NCI-H510A (cell line): ENCODE results near the gene SASS6.

Source experiments
- DNase-seq: peaks from one replicate; lab custom pipeline; 2025; lab: John Stamatoyannopoulos, UW

The SASS6 gene

DNA sequence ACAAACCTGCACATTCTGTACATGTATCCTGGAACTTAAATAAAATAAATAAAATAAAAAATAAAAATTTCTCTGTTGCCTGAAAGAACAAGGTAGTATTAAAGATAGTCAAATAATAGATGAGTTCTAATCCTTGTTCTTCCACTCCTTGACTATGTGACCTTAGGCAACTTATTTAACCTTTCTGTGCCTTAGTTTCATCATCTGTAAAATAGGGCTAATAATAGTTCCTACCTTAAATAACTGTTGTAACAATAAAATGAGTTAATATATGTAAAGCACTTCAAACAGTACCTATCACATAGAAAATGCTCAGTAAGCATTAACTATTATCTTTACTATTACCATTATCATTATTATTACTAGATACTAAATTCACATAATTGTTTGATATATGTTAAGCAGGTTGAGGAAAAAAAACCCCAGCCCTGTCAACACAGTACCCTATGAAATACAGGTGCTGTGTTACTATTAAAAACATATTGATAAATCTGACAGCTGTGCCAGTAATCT is 23.1 kb downstream of the SASS6 start:
- DNase-seq, result no peak

DNA sequence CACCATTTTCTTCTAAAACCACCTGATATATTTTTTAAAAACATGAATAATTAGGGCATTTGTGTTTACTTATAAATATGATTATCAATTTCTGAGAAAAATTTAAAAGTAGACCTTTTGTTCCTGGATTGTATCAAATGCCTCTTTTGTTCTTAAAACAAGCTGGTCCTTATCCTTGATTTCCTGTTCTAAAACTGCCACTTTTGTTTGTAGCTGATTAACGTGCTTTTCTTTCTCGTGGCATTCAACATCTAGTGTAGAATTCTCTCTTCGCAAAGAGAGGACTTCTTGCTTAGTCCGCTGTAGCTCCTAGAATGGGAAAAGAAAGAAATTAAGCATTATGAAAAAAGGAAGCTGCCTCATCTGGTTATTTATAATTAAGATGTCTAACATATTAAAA is 25.0 kb downstream of the SASS6 start:
- no peak for DNase-seq

DNA sequence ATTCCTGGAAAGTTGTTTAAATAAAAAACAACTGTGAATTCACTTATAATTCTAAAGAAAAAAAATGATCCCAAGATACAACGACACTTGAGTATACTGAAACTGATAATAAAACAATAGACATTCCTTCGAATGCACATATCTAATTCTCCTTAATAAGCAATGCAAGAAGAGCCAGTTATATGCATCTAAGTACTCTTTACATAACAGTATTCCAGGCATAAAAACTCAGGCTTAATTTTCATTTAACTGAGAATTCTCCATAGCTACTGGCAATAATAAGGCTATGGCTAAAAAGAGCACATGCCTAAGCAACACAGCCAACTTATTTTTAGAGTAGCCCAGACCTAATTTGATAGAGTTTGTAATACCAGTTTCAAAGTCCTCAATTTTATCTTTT is 31.2 kb downstream of the SASS6 start:
- no peak for DNase-seq

DNA sequence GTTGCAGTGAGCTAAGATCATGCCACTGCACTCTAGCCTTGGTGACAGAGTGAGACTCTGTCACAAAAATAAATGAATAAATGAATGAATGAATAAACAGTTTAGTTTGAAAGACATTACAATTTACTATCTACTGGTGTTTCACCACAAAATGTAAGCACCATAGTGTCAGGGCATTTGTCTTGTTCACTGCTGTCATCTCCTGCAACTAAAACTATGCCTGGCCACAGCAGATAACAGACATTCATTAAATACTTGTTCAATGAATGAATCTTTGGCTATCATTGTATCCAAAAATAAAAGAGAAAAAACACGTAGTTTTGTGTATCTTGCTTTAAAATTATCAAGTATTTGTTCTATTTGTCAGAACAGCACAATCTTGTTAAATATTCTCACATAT is 32.5 kb downstream of the SASS6 start:
- no peak for DNase-seq

DNA sequence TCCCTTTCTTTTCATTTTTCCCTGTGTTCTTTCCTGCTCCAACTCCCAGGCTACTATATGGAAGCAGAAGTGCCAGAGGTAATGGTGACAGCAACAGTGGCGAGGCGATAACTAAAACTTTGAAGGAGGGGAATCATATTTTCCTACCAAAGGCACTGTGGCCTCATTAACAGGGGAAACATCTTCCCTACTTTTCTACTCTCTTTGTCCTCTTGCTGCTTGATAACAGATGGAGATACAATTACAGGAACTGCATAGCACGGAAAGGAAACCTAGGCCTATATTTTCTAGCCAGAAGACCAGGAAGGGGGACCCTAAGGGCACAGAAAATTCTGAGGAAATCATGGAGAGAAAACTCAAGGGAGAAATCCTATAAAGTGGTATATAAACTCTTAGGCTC is 42.3 kb downstream of the SASS6 start:
- no peak for DNase-seq

DNA sequence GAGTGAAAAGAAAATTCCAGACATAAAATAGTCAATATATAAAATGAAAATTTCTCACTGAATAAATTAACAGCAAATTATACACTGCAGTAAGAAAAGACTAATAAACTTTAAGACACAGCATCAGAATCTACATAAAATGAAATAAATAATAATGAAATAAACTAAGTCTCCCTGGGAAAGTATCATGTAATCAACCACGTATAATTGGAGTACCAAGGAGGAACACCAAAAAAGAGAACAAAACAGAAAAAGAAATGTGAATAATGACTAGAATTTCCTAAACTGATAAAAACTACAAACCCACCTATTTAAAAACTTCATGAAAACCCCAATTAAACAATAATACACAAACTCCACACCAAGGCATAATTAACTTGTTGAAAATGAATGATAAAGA is 43.6 kb downstream of the SASS6 start:
- no peak for DNase-seq

DNA sequence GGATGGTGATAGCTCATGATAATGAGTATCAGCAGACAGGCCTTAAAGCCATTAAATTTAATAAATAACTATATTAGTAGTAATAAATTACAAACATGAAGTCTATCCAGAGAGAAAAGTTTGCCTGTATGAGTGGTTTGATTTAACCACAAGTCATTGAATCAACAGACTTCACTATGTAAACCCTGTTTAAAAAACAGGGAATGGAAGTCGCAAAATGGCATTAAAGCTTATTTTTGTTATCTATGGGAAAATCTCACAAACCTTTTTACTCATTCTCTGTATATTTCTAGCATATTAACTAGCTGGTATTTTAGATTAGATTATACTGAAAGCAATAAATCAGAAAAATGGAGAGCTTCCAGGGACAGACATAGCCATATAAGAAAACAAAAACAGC is 45.3 kb downstream of the SASS6 start:
- DNase-seq, result no peak

DNA sequence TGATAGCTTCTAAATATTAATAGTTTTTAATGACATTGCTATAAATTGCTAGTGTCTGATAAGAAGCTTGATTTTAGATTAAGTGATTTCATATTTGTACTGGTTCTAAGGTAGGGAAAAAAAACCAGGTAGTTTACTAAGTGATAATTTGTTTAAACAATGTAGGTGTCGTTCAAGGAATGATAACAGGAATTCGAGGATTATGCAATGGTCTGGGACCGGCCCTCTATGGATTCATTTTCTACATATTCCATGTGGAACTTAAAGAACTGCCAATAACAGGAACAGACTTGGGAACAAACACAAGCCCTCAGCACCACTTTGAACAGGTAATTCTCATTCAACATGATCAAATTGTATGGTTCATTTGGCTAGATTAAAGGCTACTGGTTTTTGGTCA is 52.4 kb downstream of the SASS6 start:
- no peak for DNase-seq

DNA sequence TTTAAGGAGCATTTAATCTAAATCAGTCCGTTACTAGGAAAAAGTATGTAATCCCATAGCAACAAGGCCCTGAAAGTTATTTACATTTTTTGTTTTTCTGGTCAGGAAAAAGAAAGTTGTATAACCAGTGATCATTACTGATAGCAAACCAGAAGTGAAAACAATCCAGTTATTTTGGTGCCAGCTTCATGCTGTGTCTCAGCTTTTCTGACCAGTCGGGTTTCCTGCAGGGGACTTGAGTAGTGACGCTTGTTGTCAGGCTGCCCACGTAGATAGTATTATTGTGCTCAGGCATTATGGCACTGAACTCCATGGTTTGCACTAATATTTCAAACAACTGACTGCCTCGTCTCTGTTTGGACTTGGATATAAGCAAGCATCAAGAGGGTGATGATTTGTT is 55.2 kb downstream of the SASS6 start:
- DNase-seq, result no peak

DNA sequence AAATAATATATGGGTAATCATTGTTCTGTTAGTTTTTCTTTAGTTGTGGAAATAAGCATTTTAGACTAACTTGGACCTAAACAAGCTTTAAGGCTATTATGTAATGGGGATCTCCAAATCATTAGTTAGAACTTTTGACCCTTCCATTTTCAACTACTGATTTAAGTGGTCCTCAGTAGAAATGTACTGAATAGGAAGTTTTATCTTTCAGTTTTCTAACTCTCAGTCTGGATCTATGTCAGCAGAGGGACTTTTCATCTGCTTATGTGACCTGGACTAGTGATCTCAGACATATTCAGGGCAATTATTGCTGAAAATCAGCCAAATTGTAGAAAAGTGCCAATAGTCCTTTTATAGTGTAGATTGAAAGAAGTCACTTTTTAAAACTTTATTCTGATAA is 56.0 kb downstream of the SASS6 start:
- DNase-seq, result no peak

DNA sequence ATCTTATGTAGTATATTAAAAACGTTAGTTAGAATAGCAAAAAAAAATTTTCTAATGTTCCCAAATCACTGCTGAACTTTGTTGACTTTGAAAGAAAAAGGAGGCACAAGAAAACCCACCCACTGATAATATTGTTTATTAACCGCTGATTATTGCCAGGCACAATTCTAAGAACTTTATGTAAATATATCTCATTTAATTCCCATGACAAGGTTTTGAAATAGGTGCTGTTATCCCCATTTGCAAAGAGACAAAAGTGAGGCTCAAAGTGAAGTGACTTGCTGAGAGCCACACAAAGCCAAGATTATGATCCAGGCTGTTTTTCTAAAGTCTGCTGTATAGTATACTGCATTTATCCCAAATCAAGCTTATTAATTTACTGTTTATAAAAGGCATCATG is 56.4 kb downstream of the SASS6 start:
- DNase-seq, result no peak

DNA sequence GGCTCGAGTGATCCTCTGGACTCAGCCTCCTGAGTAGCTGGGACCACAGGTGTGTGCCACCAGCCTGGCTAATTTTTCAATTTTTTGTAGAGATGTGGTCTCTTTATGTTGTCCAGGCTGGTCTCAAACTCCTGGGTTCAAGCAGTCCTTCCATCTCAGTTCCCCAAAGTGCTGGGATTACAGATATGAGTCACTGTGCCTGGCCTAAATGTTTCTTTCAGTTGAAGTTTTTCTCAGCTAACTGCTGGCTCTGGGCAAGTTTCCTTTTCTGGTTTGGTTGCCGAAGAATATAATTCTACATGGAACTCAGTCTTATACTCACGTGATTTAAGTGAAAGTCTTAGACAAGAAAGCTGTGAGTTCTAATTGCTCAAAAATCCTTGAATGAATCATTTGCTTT is 57.0 kb downstream of the SASS6 start:
- DNase-seq, result no peak

DNA sequence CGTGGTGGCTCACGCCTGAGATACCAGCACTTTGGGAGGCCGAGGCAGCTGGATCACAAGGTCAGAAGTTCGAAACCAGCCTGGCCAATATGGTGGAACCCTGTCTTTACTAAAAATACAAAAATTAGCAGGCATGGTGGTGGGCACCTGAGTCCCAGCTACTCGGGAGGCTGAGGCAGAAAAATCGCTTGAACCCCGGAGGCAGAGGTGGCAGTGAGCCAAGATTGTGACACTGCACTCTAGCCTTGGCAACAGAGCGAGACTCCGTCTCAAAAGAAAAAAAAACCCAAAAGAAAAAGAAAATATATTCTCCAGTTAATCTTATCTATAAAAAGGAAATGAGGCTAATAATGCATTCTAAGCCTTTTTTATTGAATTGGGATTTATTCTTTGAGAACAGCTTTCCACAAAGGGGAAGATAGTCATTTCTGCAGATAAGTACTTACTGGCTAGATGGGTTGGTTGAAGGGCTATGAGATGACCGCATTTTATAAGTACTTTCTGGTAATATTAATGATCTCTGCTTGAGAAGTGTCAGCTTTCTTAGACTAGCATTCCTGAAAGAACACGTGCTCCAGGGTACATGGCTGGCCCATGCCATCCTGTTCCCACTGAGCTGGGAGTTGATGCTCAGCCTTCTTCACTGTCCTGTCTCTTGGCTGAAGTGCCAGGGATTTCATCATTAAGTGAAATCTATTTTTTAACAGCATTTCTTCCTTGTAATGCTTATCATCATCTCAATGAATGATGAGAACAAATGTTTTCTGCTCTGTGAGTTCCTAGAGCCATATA is 57.9 kb downstream of the SASS6 start:
- DNase-seq, result no peak

DNA sequence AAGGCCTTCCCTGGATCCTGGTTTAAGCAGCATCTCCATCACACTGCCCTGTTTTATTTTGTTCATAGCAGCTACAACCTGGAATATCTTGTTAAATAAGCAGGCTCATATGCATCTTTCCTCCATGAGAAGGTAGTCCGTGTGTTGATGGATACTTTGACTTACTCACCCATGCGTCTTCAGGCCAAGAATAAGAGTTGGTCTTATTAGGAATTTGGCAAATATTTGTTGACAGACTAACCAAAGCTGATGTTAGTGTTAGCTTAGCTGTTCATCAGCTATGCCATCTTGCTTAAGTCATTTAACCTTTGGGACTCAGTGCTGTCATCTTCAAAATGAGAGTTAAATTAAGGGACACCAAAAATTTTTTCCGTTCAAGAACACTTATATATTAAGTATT is 59.2 kb downstream of the SASS6 start:
- no peak for DNase-seq

DNA sequence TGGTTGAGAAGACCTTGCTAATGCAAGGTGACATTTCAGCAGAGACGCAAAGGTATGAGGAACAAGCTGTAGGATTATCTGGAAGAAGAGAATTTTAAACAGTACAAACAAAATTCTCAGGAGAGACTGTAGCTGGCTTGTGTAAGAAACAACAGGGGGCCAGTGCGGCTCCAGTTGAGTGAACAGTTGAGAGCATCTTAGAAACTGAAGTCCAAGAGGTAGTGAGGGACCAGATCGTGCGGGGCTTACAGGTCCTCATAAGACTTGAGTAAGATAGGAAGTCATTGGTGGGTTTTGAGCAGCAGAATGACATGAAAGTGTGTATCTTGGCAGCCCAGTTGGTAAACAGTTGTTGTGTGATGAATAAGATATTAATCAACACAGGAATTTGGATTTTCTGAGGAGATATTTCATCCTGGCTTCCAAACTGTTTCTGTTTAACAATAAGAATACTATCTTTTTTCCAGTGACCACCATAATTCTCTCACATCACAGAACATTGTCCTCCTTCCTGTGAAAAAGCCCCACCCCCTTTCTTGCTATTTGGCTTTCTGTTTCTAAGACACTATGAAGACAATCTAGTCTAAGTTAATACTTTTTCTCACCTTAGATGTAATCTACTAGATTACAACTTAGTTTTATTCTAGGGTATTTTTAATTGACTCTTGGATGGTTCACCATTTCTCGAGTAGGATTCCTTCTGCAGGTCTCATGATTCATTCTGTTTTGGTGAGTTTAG is 62.4 kb downstream of the SASS6 start:
- DNase-seq, result no peak

DNA sequence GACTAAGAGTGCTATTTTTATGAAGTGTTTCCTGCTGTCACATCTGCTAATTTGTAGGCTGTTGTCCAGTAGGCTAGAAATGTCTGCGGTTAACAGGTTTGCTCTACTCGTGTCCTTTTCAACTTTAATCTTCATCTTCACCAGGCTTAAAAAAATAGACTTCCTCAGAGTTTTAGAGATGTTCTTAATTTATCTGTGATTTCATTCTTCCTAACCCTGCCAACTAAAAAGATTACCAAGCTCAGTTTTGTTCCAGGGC is 66.8 kb downstream of the SASS6 start:
- no peak for DNase-seq

DNA sequence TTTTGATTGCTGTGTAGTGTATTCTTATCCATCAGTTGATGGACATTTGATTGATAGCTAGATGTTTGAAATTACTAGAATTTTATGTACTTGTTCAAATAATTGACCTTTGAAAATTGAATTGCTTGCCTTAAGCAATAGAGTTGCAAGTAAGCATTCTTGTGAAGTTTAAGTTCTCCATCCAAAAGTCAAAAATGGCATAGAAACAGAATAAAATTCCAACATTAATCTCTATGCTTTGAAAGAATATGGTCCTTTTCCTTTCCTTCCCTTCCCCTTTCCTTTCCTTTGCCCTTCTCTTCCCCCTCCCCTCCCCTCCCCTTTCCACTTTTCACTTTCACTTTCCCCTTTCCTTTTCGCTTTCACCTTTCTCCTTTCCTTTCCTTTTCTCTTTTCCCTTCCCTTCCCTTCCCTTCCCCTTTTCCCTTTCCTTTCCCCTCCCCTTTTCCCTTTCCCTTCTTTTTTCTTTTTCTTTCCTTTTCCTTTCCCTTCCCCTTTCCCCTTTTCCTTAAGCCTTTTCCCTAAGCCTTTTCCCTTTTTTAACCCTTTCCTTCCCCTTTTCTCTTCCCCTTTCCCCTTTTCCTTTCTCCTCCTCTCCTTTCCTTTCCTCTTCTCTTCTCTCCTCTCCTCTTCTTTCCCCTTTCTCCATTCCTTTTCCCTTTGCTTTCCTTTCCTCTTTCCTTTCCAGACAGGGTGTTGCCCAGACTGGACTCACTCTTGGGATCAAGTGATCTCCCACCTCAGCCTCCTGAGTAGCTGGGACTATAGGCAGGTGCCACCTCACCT is 67.4 kb downstream of the SASS6 start:
- DNase-seq, result peak; percentile 17

DNA sequence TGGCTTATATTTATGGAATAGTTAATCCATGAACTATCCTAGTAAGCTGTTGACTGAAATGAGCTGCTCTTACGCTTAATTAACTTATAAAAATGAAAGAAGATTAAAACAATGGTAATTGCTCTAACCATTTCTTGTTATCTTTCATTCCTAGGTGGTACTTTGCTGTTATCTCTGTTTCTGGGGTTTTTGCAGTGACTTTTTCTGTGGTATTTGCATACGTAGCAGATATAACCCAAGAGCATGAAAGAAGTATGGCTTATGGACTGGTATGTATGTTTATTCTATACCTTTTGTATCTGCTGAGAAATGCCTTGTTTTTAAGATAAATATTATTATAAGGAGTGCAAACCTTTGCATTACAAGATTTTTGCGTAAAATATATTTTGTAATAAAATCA is 71.0 kb downstream of the SASS6 start:
- no peak for DNase-seq

DNA sequence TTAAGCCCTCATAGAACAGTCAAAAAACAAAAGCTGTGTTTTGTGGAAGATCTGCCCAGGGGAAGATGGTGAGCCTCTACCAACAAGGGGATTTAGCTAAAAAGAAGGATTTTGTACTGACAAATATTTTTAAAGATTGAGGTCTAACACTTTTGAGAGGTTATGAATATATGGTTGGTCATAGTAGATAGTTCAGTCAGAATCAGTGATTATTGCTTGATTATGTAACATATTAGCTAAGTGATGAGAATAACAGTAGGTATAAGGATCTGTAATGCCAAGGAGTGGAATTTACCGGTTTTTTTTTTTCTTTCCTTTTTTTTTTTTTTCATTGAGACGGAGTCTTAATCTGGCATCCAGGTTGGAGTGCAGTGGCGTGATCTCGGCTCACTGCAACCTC is 79.0 kb downstream of the SASS6 start:
- DNase-seq, result no peak

DNA sequence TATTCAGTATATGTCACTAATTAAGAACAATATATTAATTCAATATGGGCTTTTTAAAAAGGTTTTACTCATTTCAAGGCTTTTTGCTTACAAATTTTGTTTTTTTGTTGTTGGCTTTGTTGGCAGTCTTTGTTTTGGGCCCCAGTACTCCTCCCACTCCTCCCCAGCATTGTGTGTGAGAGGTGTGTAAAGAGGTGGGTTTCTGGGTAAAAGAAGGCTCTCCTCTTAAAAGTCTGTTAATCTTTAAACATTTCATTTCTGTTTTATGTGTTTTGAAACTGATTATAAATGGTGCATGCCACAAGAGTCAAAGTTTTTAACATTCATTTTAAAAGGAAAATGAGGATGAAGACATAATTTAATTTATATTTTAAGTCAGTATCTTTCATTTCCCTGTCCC is 79.6 kb downstream of the SASS6 start:
- no peak for DNase-seq

DNA sequence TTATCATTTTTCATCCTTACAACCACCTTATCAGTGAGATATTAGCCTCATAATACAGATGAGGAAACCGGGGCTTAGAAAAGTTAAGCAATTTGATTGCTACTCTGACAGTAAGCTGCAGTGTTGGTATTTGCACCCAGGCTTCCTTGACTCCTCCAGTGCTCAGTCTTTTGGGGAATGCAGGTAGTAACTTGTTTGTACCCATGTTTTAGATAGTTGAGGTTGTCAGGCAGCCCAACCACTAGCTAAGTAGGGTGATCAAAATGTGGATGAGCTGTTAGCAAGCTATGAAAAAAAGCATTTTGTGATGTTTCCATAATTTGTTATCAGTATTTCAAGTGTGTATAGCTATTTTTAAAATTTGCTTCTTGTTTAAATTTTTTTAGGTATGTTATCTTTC is 80.8 kb downstream of the SASS6 start:
- DNase-seq, result no peak

DNA sequence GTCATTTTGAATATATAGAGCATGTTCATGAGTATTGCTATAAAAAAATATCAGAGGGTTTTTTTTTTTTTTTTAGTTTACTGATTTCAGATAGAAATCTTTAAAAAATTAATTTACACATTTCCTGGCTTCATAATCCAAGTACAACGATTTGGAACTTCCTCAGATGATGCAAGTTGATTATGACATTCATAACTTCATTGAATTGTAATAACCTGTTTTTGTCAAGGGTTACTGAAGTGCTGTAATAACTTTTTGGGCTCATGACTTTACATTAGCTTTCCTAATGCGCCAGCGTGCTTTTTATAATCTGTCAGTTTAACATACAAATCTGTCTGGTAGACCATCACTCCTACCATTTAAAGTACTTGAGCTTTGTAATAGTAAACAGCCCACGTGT is 81.3 kb downstream of the SASS6 start:
- DNase-seq, result no peak

DNA sequence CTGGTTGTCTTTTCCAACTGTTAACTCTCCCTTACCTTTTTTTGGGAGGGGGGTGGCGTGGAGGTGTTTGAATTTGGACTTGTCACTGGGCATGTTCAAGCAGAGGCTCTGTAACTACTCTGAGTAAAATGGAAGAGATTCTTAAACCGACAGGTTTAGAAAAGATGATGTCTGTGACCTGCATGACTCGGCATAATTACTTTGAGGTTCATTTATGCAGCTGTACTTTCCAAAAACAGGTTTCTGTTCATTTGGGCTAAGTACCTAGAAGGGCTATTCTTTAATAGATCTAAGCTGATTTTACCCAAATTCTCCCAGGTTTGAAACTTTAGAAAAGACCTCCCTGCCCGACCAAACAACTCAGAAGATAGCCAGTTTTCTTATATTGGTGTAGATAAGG is 82.6 kb downstream of the SASS6 start:
- no peak for DNase-seq
